A549 (cell line): ENCODE measurements around the gene IRF5. TPM values are rescaled to one million over a fixed set of nuclear protein-coding genes. Genes with fewer than 3 reads are reported as not detected.

Source experiments
- ATAC-seq, 2 experiments: fragments of 200-7000 bp in 1 of 2; fragments of >200 bp in 1 of 2; cut with Nextera tagmentation in 1 of 2; cut with Tn5 transposase in 1 of 2; 3 replicates each; pipeline versions ENCODE4 v1.8.0 to v1.9.1; 2018 to 2020; ENCODE audit warnings: mild to moderate bottlenecking in 1 of 2, moderate library complexity in 1 of 2
- CTCF ChIA-PET: fragments of 300-600 bp; sonication (Branson Sonifier 250); formaldehyde crosslinking; extraction: SDS; loops from one replicate; lab custom pipeline; 2021; ENCODE audit warnings: antibody characterized with exemption, inconsistent platforms; lab: Yijun Ruan, JAX
- POLR2A ChIA-PET: fragments of 350-600 bp; formaldehyde crosslinking; extraction: SDS; loops from one replicate; lab custom pipeline; 2021; ENCODE audit warnings: antibody characterized with exemption, inconsistent platforms; lab: Yijun Ruan, JAX
- DNase-seq, 2 experiments: peaks; one replicate each; pipeline versions ENCODE4 v3.0.0 to v3.0.0-alpha.2; 2011 to 2016; ENCODE audit warnings: low read depth in 1 of 2, low spot score in 1 of 2
- FAIRE-seq: peaks from 2 replicates; lab custom pipeline; 2011; peaks lifted over from hg19 to GRCh38; lab: Jason Lieb, UNC
- H3K27ac ChIP-seq, 2 experiments: fragments of >200 bp; sonication (Bioruptor Twin); formaldehyde crosslinking; 3 replicates each; pipeline ENCODE4 v1.5.1; 2016 to 2017
- H3K4me1 ChIP-seq: fragments of >200 bp; sonication (Bioruptor Twin); formaldehyde crosslinking; 3 replicates; pipeline ENCODE4 v1.6.1; 2016
- H3K4me2 ChIP-seq: fragments of >200 bp; sonication (Bioruptor Twin); formaldehyde crosslinking; 3 replicates; pipeline ENCODE4 v1.6.1; 2016
- H3K4me3 ChIP-seq: fragments of >200 bp; sonication (Bioruptor Twin); formaldehyde crosslinking; 3 replicates; pipeline ENCODE4 v1.5.1; 2016
- H3K9me3 ChIP-seq: fragments of >200 bp; sonication (Bioruptor Twin); formaldehyde crosslinking; 3 replicates; pipeline ENCODE4 v1.6.1; 2016
- CHD4 ChIP-seq: fragments of 200-600 bp; sonication (generic); IDR thresholded peaks from 2 replicates; pipeline ENCODE4 v1.6.1; 2016; ENCODE audit warnings: antibody characterized with exemption, mild to moderate bottlenecking, borderline replicate concordance
- CTCF ChIP-seq: fragments of >200 bp; sonication (Bioruptor Twin); formaldehyde crosslinking; IDR thresholded peaks from 3 replicates; pipeline ENCODE4 v1.5.1; 2016
- FOSB ChIP-seq: fragments of 250-450 bp; sonication (Bioruptor Pico); IDR thresholded peaks from 2 replicates; pipeline ENCODE4 v1.5.0; 2020; ENCODE audit warnings: mild to moderate bottlenecking, moderate library complexity
- FOXS1 ChIP-seq: fragments of 250-450 bp; sonication (Bioruptor Pico); IDR thresholded peaks from 2 replicates; pipeline ENCODE4 v1.5.0; 2020; ENCODE audit warnings: mild to moderate bottlenecking, moderate library complexity
- HDAC2 ChIP-seq: fragments of 200-600 bp; sonication (generic); IDR thresholded peaks from 2 replicates; pipeline ENCODE4 v1.6.1; 2016
- HMGXB4 ChIP-seq: fragments of 250-450 bp; sonication (Bioruptor Pico); IDR thresholded peaks from 2 replicates; pipeline ENCODE4 v1.5.0; 2021; ENCODE audit warnings: mild to moderate bottlenecking, moderate library complexity, borderline replicate concordance
- HOXB13 ChIP-seq: fragments of 250-450 bp; sonication (Bioruptor Pico); IDR thresholded peaks from 2 replicates; pipeline ENCODE4 v1.5.0; 2020; ENCODE audit warnings: low read depth, mild to moderate bottlenecking, moderate library complexity
- JUN ChIP-seq, 2 experiments: fragments of >200 bp; sonication (Bioruptor Twin); formaldehyde crosslinking; IDR thresholded peaks; 2 replicates in 1 of 2; 3 replicates in 1 of 2; pipeline ENCODE4 v1.6.1; 2016 to 2017
- JUNB ChIP-seq: fragments of >200 bp; sonication (Bioruptor Twin); formaldehyde crosslinking; IDR thresholded peaks from 2 replicates; pipeline ENCODE4 v1.6.1; 2016
- POLR2AphosphoS2 ChIP-seq: conservative IDR thresholded peaks from 2 replicates; pipeline ENCODE4 v1.6.1; 2012; ENCODE audit warnings: low read length, improper control_type of control experiment, inconsistent platforms
- RAD21 ChIP-seq, 2 experiments: fragments of >200 bp in 1 of 2; sonication (Bioruptor Twin) in 1 of 2; formaldehyde crosslinking in 1 of 2; IDR thresholded peaks in 1 of 2; conservative IDR thresholded peaks in 1 of 2; 2 replicates in 1 of 2; 3 replicates in 1 of 2; pipeline ENCODE4 v1.6.1; 2012 to 2018; ENCODE audit warnings: inconsistent platforms in 1 of 2
- RARB ChIP-seq: fragments of 250-450 bp; sonication (Bioruptor Pico); IDR thresholded peaks from 2 replicates; pipeline ENCODE4 v1.8.0; 2021; ENCODE audit warnings: mild to moderate bottlenecking, moderate library complexity
- REST ChIP-seq: fragments of 200-600 bp; sonication (generic); IDR thresholded peaks from 2 replicates; pipeline ENCODE4 v1.6.1; 2016; ENCODE audit warnings: antibody characterized with exemption, mild to moderate bottlenecking, moderate library complexity
- RFX5 ChIP-seq: fragments of 450-650 bp; IDR thresholded peaks from 2 replicates; pipeline ENCODE4 v1.7.1; 2014; ENCODE audit warnings: antibody characterized with exemption, mild to moderate bottlenecking, moderate library complexity
- SMC3 ChIP-seq: fragments of >200 bp; sonication (Bioruptor Twin); formaldehyde crosslinking; IDR thresholded peaks from 3 replicates; pipeline ENCODE4 v1.6.1; 2018; ENCODE audit warnings: inconsistent platforms
- SREBF2 ChIP-seq: fragments of 450-650 bp; IDR thresholded peaks from 2 replicates; pipeline ENCODE4 v1.6.1; 2014; ENCODE audit warnings: mild to moderate bottlenecking, moderate library complexity
- TFCP2L1 ChIP-seq: fragments of 250-450 bp; sonication (Bioruptor Pico); IDR thresholded peaks from 2 replicates; pipeline ENCODE4 v1.5.0; 2021; ENCODE audit warnings: mild to moderate bottlenecking
- TP53 ChIP-seq: fragments of 250-450 bp; sonication (Bioruptor Pico); IDR thresholded peaks from 2 replicates; pipeline ENCODE4 v1.5.0; 2021; ENCODE audit warnings: mild to moderate bottlenecking, moderate library complexity
- WGBS: methylation state at CpG from one replicate; pipeline ENCODE4 v1.1.6; 2017; ENCODE audit errors: missing lambda C conversion rate; 5-methylcytosine and 5-hydroxymethylcytosine counted together
- polyA plus RNA-seq, 4 experiments: library from polyadenylated mRNA; depleted of rRNA in 3 of 4; stranded (reverse); fragments of >200 nt; fragmentation: RNase III in 1 of 4; extraction: RNeasy Plus Mini Kit Qiagen cat#74134 plus additional on column Dnase treatment in 1 of 4; gene quantifications; 2 replicates in 3 of 4; 3 replicates in 1 of 4; pipeline ENCODE4 v1.2.3, GENCODE V29; 2011 to 2017

The IRF5 gene
- polyA plus RNA-seq, 2 of the 4 experiments (the other 2 are of a cell fraction) = 5.5 to 8.7 TPM

- CTCF ChIA-PET = interaction anchor here (0.6 to 3.1 kb wide), 3 partner anchors 38 to 1835 kb away, joined by 3 to 10 read pairs (median 7); no protein-coding TSS in a partner anchor
- TF ChIP-seq JUN (IDR thresholded peaks at IDR 0.05) = no peak
- TF ChIP-seq HOXB13 (CRISPR knock-in tag) = no peak
- no peak for TF ChIP-seq JUNB
- FAIRE-seq (no peak), DNase-seq (no peak), ATAC-seq (no peak)
- Histone ChIP-seq H3K9me3 (no peaks in the 10 kb centered on the region), H3K4me2 (no peak overlapping the region), H3K4me3 (no peak overlapping the region), H3K27ac (no peak overlapping the region), H3K4me1 (no peaks in the 10 kb centered on the region)
- WGBS = 68% methylated on average over 9 of the region's 9 CpGs
- POLR2A ChIA-PET = no interaction called here
Measured at GRCh38 chr7:128921866-128922440, 15.8 kb upstream of the IRF5 start.

GRCh38 chr7:128922496-128923410, 15.0 kb upstream of the IRF5 start:
- WGBS = 49% methylated on average over 16 of the region's 16 CpGs
- Histone ChIP-seq H3K4me2 (no peak overlapping the region), H3K9me3 (no peaks in the 10 kb centered on the region), H3K4me1 (no peaks in the 10 kb centered on the region), H3K4me3 (no peak overlapping the region), H3K27ac (no peak overlapping the region)
- ChIA-PET CTCF (interaction anchor here (2.7 kb wide), 1 partner anchor 169 kb away, joined by 7 read pairs; no protein-coding TSS in a partner anchor), POLR2A (no interaction called here)
- TF ChIP-seq FOXS1 (CRISPR knock-in tag) (no peak), SMC3 (no peak), JUN (IDR thresholded peaks at IDR 0.05) (no peak), TP53 (CRISPR knock-in tag) (no peak), HDAC2 (no peak), FOSB (CRISPR knock-in tag) (no peak), CHD4 (no peak), HMGXB4 (CRISPR knock-in tag) (no peak), RFX5 (no peak), TFCP2L1 (CRISPR knock-in tag) (no peak), CTCF (no peak), POLR2AphosphoS2 (no peak), RAD21 (conservative IDR thresholded peaks at IDR 0.05 in 1 of 2, IDR thresholded peaks at IDR 0.05 in 1 of 2) (no peak), SREBF2 (no peak), RARB (CRISPR knock-in tag) (no peak), JUNB (no peak), REST (no peak)
- FAIRE-seq (no peak), ATAC-seq (peak; percentile 17 to 31; a peak in 4 of 6 replicates), DNase-seq (no peak)
